A673 (cell line): ENCODE results near the gene PLK1. TPM values are rescaled to one million over a fixed set of nuclear protein-coding genes. Genes with fewer than 3 reads are reported as not detected.

ENCODE experiments used
- BruUV-seq: library from RNA; stranded (reverse); fragments of 400-500 nt; replicated peaks from 2 replicates; lab custom pipeline; 2021; lab: Mats Ljungman, UMichigan
- CTCF ChIA-PET: fragments of 300-600 bp; sonication (Branson Sonifier 250); formaldehyde crosslinking; loops from one replicate; lab custom pipeline; 2022; ENCODE audit warnings: antibody characterized with exemption; lab: Charles Lee
- POLR2A ChIA-PET: fragments of 300-600 bp; sonication (Branson Sonifier 250); formaldehyde crosslinking; loops from one replicate; lab custom pipeline; 2022; ENCODE audit warnings: antibody characterized with exemption; ENCODE audit not compliant: low non-redundant PET; lab: Charles Lee
- DNase-seq: peaks from one replicate; pipeline ENCODE4 v3.0.0-alpha.2; 2015; ENCODE audit warnings: low spot score
- H3K27ac ChIP-seq: fragments of 200-600 bp; sonication (generic); 2 replicates; pipeline ENCODE4 v1.5.1; 2016; ENCODE audit warnings: mixed run types, low read depth, mild to moderate bottlenecking, mixed read lengths, antibody characterized with exemption, low read length; ENCODE audit not compliant: poor library complexity, severe bottlenecking
- H3K27me3 ChIP-seq: fragments of 200-600 bp; sonication (generic); replicated peaks from 2 replicates; pipeline ENCODE4 v1.6.1; 2017; ENCODE audit warnings: mixed run types, low read depth, mild to moderate bottlenecking, mixed read lengths, antibody characterized with exemption, low read length; ENCODE audit not compliant: insufficient read depth, poor library complexity
- H3K36me3 ChIP-seq: fragments of 200-600 bp; sonication (generic); 2 replicates; pipeline ENCODE4 v1.6.1; 2016; ENCODE audit warnings: mixed run types, mild to moderate bottlenecking, mixed read lengths, antibody characterized with exemption, low read length; ENCODE audit not compliant: insufficient read depth, poor library complexity, severe bottlenecking
- H3K4me1 ChIP-seq: fragments of 200-600 bp; sonication (generic); 2 replicates; pipeline ENCODE4 v1.6.1; 2017; ENCODE audit warnings: mixed run types, mild to moderate bottlenecking, mixed read lengths, antibody characterized with exemption, low read length; ENCODE audit not compliant: insufficient read depth, poor library complexity, severe bottlenecking
- H3K4me3 ChIP-seq: fragments of 200-600 bp; sonication (generic); 2 replicates; pipeline ENCODE4 v1.5.1; 2016; ENCODE audit warnings: low read depth, mixed run types, mild to moderate bottlenecking, mixed read lengths, low read length; ENCODE audit not compliant: poor library complexity, severe bottlenecking
- H3K9me3 ChIP-seq: fragments of 200-600 bp; sonication (generic); 2 replicates; pipeline ENCODE4 v1.6.1; 2016; ENCODE audit warnings: mixed run types, low read depth, mild to moderate bottlenecking, mixed read lengths, antibody characterized with exemption, low read length; ENCODE audit not compliant: poor library complexity, severe bottlenecking
- EZH2 ChIP-seq: fragments of 200-600 bp; sonication (generic); IDR thresholded peaks from 2 replicates; pipeline ENCODE4 v1.6.1; 2017; ENCODE audit warnings: borderline replicate concordance, low read depth, mild to moderate bottlenecking, mixed read lengths, antibody characterized with exemption, low read length; ENCODE audit not compliant: poor library complexity, severe bottlenecking
- intact Hi-C: fragments of 100-400 bp; cut with micrococcal nuclease; formaldehyde crosslinking; loops from one replicate; pipeline ENCODE4 v1.10.0; 2022; ENCODE audit not compliant: unreplicated experiment
- total RNA-seq: library from RNA; stranded (reverse); gene quantifications from 2 replicates; pipeline ENCODE4 v1.2.3, GENCODE V29; 2021
- TF ChIP-seq, protein P1 (sequence below): fragments of 300-800, 200-600 bp; sonication (generic); conservative IDR thresholded peaks from 2 replicates; pipeline ENCODE4 v1.5.1; 2017; ENCODE audit warnings: low read depth, mild to moderate bottlenecking, antibody characterized with exemption, low read length, moderate library complexity, mixed read lengths

Gene PLK1
- total RNA-seq, 1 experiment from 2014 or later = 234 TPM

DNA sequence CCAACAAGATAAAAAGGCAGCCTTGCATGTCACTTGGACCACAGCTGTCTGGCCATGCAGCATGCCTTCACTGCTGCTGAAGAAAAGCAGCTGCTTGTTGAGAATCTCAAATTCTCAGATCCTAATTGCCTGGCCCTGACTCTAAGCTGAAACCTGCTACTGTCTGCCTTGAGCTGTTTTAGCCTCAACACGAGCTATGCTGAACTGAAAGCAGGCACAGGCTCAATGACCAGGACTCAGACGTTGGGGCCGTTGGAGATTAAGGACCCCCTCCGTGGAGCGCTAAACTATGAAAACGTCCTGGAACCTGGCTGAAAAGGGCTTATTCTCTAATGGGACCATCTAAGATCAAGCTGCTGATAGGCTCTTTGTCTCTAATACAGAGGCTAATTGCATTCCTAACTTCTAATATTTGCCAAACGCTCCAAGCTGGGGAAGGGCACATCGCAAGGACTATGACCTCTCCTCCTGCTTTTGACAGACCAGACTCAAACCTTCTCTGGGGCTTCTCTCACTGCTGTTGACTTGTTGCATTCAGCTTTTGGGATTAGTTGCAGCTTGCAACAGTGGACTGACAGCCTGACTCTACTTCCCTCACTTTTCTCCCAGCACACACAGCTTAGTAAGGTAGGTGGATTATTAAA is 4.6 kb upstream of the PLK1 start:
- intact Hi-C loops = no loop called here
- no peak for DNase-seq
- Histone ChIP-seq H3K4me1 (peaks cover 4% of the 10 kb centered on the region), H3K36me3 (peaks cover 14% of the 10 kb centered on the region), H3K27ac (no peak overlapping the region), H3K27me3 (no peaks in the 10 kb centered on the region), H3K4me3 (no peak overlapping the region), H3K9me3 (no peaks in the 10 kb centered on the region)
- BruUV-seq = no TSS peak
- ChIA-PET POLR2A (no interaction called here), CTCF (interaction anchor here (0.6 kb wide), 1 partner anchor 92 kb away, joined by 5 read pairs; no protein-coding TSS in a partner anchor)
- TF ChIP-seq, protein P1, sequence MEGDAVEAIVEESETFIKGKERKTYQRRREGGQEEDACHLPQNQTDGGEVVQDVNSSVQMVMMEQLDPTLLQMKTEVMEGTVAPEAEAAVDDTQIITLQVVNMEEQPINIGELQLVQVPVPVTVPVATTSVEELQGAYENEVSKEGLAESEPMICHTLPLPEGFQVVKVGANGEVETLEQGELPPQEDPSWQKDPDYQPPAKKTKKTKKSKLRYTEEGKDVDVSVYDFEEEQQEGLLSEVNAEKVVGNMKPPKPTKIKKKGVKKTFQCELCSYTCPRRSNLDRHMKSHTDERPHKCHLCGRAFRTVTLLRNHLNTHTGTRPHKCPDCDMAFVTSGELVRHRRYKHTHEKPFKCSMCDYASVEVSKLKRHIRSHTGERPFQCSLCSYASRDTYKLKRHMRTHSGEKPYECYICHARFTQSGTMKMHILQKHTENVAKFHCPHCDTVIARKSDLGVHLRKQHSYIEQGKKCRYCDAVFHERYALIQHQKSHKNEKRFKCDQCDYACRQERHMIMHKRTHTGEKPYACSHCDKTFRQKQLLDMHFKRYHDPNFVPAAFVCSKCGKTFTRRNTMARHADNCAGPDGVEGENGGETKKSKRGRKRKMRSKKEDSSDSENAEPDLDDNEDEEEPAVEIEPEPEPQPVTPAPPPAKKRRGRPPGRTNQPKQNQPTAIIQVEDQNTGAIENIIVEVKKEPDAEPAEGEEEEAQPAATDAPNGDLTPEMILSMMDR = no peak
- no peak for TF ChIP-seq EZH2

DNA sequence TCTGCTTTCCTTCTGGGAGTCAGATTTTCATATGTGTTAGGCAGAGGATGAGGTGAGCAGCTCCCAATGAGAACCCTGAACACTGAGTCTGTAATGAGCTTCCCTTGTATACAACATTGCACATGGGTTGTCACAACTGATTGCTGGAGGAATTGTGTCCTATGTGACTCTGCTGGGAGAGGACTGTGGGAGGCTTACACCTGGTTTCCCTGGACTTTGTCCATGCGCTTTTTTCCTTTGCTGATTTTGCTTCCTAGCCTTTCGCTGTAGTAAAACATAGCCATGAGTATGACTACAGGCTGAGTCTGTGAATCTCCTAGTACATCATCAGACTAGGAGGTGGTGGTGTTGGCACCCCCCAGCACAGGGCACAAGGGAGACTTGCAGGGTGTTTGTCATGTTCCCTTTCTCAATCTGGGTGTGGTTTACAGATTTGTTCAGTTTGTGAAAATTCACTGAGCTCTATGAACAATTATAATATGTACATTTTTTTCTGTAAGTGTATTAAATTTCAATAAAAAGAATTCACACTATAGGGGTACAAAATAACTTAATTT is 1.7 kb upstream of the PLK1 start:
- Histone ChIP-seq H3K4me1 (peaks cover 19% of the 10 kb centered on the region), H3K4me3 (no peak overlapping the region), H3K27ac (peak overlapping the region; percentile 11), H3K36me3 (peaks cover 21% of the 10 kb centered on the region), H3K27me3 (no peaks in the 10 kb centered on the region), H3K9me3 (no peaks in the 10 kb centered on the region)
- BruUV-seq = no TSS peak
- intact Hi-C loops = no loop called here
- TF ChIP-seq EZH2 = no peak
- TF ChIP-seq, protein P1 = no peak
- ChIA-PET CTCF (no interaction called here), POLR2A (interaction anchor here (0.5 to 0.8 kb wide), 2 partner anchors 321 to 949 kb away, joined by 5 to 10 read pairs; no protein-coding TSS in a partner anchor)
- DNase-seq = no peak

DNA sequence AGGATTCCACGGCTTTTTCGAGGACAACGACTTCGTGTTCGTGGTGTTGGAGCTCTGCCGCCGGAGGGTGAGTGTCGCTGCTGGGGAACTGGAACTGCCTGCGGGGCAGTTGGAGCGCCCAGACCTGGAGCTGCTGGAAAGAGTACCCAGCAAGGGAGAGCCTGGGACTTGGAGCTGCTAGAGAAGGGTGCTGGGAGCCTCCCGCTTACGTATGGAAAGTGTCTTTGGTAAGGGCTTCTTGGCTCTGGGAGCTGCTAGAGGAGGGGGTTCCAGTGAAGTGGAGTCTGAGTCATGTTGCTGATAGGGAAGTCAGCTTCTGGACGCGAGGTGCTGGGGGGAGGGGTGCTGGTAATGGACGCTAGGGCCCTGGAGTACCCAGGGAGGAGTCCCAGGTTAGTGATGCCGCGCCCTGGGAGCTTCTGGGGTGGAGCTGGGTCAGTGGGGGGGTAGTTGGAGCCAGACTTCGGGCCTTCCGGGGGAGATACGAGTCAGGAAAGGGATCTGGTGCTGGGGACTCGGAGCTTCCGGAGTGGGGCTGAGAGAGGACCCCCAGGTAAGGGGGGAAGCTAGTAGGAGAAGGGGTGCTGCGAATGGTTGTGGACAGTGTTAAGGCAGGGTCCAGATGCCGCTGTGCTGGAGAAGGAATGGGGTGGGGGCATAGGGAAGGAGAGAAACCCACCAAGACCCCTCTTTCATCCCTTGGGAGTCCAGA is 741 bp downstream of the PLK1 start:
- DNase-seq = peak; percentile 46
- no peak for TF ChIP-seq EZH2
- TF ChIP-seq, protein P1 = no peak
- BruUV-seq = no TSS peak
- Histone ChIP-seq H3K9me3 (no peaks in the 10 kb centered on the region), H3K4me1 (peaks cover 27% of the 10 kb centered on the region), H3K4me3 (peak overlapping the region; percentile 88), H3K27me3 (no peaks in the 10 kb centered on the region), H3K36me3 (peaks cover 46% of the 10 kb centered on the region), H3K27ac (peak overlapping the region; percentile 89)
- ChIA-PET CTCF (interaction anchor here (0.6 to 0.9 kb wide), 2 partner anchors 21 to 48 kb away, joined by 4 to 12 read pairs; no protein-coding TSS in a partner anchor), POLR2A (interaction anchor here (0.6 to 1.4 kb wide), 2 partner anchors 11 to 108 kb away, joined by 4 to 6 read pairs; no protein-coding TSS in a partner anchor)
- intact Hi-C loops = loop anchor here (2.0 kb wide), 1 partner anchor 39 kb away; the partner anchor contains the start of genes DCTN5 and PALB2
